ENCODE measurements around the gene CT45A8.
"Not testable (repeated sequence)": the region's sequence is repeated elsewhere in the genome, so short reads cannot be mapped to it uniquely, and the experiment has no call there.

CT45A8 gene

DNA sequence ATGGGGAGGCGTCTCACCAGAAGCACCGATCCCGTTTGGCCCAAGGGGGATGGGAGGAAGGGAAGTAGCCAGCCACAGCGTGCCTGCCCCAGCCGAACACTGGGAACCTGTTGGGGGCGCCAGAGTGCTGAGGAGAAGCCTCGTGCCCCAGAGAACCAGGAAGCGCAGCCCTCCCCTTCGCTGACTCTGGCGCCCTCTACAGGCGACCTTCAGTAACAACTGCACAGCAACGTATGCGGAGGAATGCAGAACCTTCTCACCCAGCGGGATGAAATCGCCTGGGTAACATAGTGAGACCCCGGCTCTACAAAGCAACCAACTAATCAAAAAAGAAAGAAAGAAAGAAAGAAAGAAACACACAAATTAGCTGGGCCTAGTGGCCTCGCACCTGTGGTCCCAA is at the start of gene CT45A8:
CT45A8 (minus strand) TSS at position 101 of the 400 bp plus-strand sequence. CDS start 3,755 bp downstream, outside the sequence.
- not testable (repeated sequence) for DNase-seq

DNA sequence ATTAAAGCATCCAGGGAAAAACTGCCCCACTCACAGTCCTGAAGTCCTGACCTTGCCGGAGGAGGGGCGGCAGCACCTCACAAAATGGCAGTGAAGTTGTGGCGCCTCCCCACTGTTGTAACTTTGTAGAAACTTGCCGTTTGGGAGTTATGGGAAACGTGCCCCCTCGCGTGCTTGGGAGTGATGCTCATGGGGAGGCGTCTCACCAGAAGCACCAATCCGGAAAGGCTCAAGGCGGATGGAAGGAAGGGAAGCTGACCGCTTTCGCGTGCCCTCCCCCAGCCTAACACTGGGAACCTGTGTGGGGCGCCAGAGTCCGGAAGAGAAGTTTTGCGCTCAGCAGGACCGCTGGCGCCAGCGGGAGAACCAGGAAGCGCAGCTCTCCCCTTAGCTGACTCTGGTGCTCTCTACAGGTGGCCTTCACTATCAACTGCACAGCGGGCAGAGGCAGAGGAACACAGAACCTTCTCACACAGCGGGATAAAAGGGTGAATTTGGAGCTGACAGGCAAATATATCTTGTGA is 39.0 kb upstream of the CT45A8 start, which contains the start of the genes CT45A10 and SAGE1:
CT45A10 (minus strand) TSS at position 151 of the 524 bp plus-strand sequence. CDS start 8,100 bp downstream, outside the sequence.
SAGE1 (plus strand) TSS at position 423 of the 524 bp plus-strand sequence. CDS start 2,527 bp downstream, outside the sequence.
- DNase-seq = no peak

DNA sequence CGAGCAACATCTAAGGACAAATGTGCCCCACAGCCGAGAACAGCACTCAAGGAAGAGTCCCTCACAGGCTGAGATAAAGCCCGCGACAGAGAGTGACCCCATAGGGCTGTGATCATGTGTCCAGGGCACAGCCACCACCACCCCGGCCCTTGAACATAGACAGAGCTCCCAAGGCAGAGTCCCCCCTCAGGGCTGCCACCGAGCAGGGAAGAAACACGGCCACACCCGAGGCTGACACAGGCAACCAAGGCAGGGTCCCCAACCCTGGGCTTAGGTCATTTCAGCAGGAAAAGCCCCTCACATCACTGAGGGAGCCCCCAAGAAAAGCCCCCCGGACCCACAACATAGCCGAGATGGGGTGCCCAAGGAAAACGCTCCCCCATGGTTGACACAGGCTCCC is 38.4 kb upstream of the CT45A8 start:
- DNase-seq = no peak

- no peak for DNase-seq
Observed at GRCh38 chrX:135890087-135890585, 35.8 kb upstream of the CT45A8 start.

DNA sequence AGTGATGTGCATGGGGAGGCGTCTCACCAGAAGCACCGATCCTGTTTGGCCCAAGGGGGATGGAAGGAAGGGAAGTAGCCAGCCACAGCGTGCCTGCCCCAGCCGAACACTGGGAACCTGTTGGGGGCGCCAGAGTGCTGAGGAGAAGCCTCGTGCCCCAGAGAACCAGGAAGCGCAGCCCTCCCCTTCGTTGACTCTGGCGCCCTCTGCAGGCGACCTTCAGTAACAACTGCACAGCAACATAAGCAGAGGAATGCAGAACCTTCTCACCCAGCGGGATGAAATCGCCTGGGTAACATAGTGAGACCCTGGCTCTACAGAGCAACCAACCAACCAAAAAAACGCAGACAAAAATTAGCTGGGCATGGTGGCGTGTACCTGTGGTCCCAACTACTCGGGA is 34.6 kb upstream of the CT45A8 start:
- DNase-seq = not testable (repeated sequence)

DNA sequence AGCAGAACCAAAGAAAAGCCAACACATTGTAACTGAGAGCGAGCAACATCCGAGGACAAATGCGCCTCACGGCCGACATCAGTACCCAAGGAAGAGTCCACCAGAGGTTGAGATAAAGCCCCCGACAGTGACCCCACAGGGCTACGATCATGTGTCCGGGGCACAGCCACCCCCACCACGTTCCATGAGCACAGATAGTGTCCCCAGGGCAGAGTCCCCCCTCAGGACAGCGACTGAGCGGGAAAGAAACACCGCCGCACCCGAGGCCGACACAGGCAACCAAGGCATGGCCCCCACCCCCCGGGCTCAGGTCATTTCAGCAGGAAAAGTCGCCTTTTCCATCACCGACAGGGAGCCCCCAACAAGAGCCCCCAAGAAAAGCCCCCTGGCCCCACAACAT is 33.9 kb upstream of the CT45A8 start:
- DNase-seq = not testable (repeated sequence)

DNA sequence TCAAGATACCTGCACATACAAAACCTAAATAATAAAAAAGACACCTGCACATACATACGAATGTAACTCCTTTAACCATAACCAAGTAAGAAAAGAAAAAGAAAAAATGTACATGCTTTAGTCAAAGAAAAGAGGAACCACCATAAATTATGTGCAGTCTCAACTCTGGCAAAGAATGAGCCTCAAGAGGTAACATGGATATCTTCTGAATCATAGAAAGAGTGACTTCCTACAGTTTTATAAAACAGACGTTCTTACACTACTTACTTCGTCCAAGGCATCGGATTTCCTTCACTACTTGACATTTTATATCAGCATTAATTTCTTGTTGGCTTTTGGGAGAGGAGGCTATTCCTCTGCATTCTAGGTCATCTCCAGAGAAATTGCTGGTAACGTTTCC is 28.4 kb upstream of the CT45A8 start:
- DNase-seq = not testable (repeated sequence)

GRCh38 chrX:135871712-135872111 is 17.4 kb upstream of the CT45A8 start, which contains the start of gene CT45A9:
CT45A9 (minus strand) TSS chrX:135871812; CDS start chrX:135868061, 3,751 bp downstream.
- not testable (repeated sequence) for DNase-seq

DNA sequence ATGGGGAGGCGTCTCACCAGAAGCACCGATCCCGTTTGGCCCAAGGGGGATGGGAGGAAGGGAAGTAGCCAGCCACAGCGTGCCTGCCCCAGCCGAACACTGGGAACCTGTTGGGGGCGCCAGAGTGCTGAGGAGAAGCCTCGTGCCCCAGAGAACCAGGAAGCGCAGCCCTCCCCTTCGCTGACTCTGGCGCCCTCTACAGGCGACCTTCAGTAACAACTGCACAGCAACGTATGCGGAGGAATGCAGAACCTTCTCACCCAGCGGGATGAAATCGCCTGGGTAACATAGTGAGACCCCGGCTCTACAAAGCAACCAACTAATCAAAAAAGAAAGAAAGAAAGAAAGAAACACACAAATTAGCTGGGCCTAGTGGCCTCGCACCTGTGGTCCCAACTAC is 17.2 kb downstream of the CT45A8 start, which contains the start of gene CT45A7:
CT45A7 (minus strand) TSS at position 101 of the 400 bp plus-strand sequence. CDS start 3,747 bp downstream, outside the sequence.
- DNase-seq = not testable (repeated sequence)

DNA sequence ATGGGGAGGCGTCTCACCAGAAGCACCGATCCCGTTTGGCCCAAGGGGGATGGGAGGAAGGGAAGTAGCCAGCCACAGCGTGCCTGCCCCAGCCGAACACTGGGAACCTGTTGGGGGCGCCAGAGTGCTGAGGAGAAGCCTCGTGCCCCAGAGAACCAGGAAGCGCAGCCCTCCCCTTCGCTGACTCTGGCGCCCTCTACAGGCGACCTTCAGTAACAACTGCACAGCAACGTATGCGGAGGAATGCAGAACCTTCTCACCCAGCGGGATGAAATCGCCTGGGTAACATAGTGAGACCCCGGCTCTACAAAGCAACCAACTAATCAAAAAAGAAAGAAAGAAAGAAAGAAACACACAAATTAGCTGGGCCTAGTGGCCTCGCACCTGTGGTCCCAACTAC is 34.4 kb downstream of the CT45A8 start, which contains the start of gene CT45A2:
CT45A2 (minus strand) TSS at position 101 of the 400 bp plus-strand sequence. CDS start 3,747 bp downstream, outside the sequence.
- DNase-seq = not testable (repeated sequence)

DNA sequence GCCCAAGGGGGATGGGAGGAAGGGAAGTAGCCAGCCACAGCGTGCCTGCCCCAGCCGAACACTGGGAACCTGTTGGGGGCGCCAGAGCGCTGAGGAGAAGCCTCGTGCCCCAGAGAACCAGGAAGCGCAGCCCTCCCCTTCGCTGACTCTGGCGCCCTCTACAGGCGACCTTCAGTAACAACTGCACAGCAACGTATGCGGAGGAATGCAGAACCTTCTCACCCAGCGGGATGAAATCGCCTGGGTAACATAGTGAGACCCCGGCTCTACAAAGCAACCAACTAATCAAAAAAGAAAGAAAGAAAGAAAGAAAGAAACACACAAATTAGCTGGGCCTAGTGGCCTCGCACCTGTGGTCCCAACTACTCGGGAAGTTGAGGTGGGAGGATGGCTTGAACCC is 51.7 kb downstream of the CT45A8 start, which contains the start of gene CT45A6:
CT45A6 (minus strand) TSS at position 101 of the 400 bp plus-strand sequence. CDS start 3,794 bp downstream, outside the sequence.
- DNase-seq = not testable (repeated sequence)
